Panc1 (cell line): ENCODE results near the gene PCK2.

ENCODE experiments used
- CTCF ChIP-seq: fragments of 450-650 bp; IDR thresholded peaks from 2 replicates; pipeline ENCODE4 v1.5.1; 2017; ENCODE audit warnings: mild to moderate bottlenecking
- POLR2AphosphoS5 ChIP-seq: IDR thresholded peaks from 2 replicates; pipeline ENCODE4 v1.6.1; 2012; ENCODE audit warnings: mild to moderate bottlenecking, low read depth, low read length, moderate library complexity
- SIN3A ChIP-seq: IDR thresholded peaks from 2 replicates; pipeline ENCODE4 v1.6.1; 2012; ENCODE audit warnings: low read depth, mild to moderate bottlenecking, low read length, moderate library complexity, borderline replicate concordance; ENCODE audit not compliant: insufficient read depth
- TCF7L2 ChIP-seq: IDR thresholded peaks from 2 replicates; pipeline ENCODE4 v1.6.1; 2011; ENCODE audit warnings: mild to moderate bottlenecking, low read depth, low read length, inconsistent platforms

- TF ChIP-seq CTCF (no peak), TCF7L2 (no peak), POLR2AphosphoS5 (no peak), SIN3A (no peak)
Observed at GRCh38 chr14:24151404-24152080, 57.4 kb downstream of the PCK2 start.
